ENCODE measurements around the gene CACNA2D2.

CACNA2D2 gene

GRCh38 chr3:50427217-50427616 lies 76.2 kb downstream of the CACNA2D2 start:
- DNase-seq (ENCODE audit: low read depth): no peak

- no peak for DNase-seq (ENCODE audit: low read depth)
Measured at GRCh38 chr3:50425911-50426310, 77.5 kb downstream of the CACNA2D2 start.

- no peak for DNase-seq (ENCODE audit: low read depth)
Measured at GRCh38 chr3:50423543-50423942, 79.9 kb downstream of the CACNA2D2 start.

GRCh38 chr3:50422153-50422552 lies 81.3 kb downstream of the CACNA2D2 start:
- DNase-seq (ENCODE audit: low read depth): no peak

- no peak for DNase-seq (ENCODE audit: low read depth)
Measured at GRCh38 chr3:50419595-50420370, 83.7 kb downstream of the CACNA2D2 start.

GRCh38 chr3:50418850-50419249 lies 84.6 kb downstream of the CACNA2D2 start:
- no peak for DNase-seq (ENCODE audit: low read depth)

- no peak for DNase-seq (ENCODE audit: low read depth)
Measured at GRCh38 chr3:50417637-50418033, 85.8 kb downstream of the CACNA2D2 start.

- no peak for DNase-seq (ENCODE audit: low read depth)
Measured at GRCh38 chr3:50416736-50417636, 86.4 kb downstream of the CACNA2D2 start.

- no peak for DNase-seq (ENCODE audit: low read depth)
Measured at GRCh38 chr3:50415816-50416215, 87.6 kb downstream of the CACNA2D2 start.

GRCh38 chr3:50415061-50415460 lies 88.4 kb downstream of the CACNA2D2 start:
- no peak for DNase-seq (ENCODE audit: low read depth)

- DNase-seq (ENCODE audit: low read depth): no peak
Measured at GRCh38 chr3:50414616-50415015, 88.8 kb downstream of the CACNA2D2 start.

- DNase-seq (ENCODE audit: low read depth): no peak
Measured at GRCh38 chr3:50412231-50412754, 91.1 kb downstream of the CACNA2D2 start.

- no peak for DNase-seq (ENCODE audit: low read depth)
Measured at GRCh38 chr3:50411229-50411628, 92.2 kb downstream of the CACNA2D2 start.

- no peak for DNase-seq (ENCODE audit: low read depth)
Measured at GRCh38 chr3:50410608-50411139, 92.8 kb downstream of the CACNA2D2 start.

GRCh38 chr3:50410185-50410584 lies 93.2 kb downstream of the CACNA2D2 start:
- no peak for DNase-seq (ENCODE audit: low read depth)

GRCh38 chr3:50408443-50408944 lies 94.9 kb downstream of the CACNA2D2 start:
- DNase-seq (ENCODE audit: low read depth): no peak

GRCh38 chr3:50406487-50406886 lies 96.9 kb downstream of the CACNA2D2 start:
- DNase-seq (ENCODE audit: low read depth): no peak

- DNase-seq (ENCODE audit: low read depth): no peak
Measured at GRCh38 chr3:50405249-50405648, 98.2 kb downstream of the CACNA2D2 start.

GRCh38 chr3:50401978-50402595 lies 101.3 kb downstream of the CACNA2D2 start:
- no peak for DNase-seq (ENCODE audit: low read depth)

- DNase-seq (ENCODE audit: low read depth): no peak
Measured at GRCh38 chr3:50396502-50396901, 106.9 kb downstream of the CACNA2D2 start.

- no peak for DNase-seq (ENCODE audit: low read depth)
Measured at GRCh38 chr3:50395070-50395860, 108.2 kb downstream of the CACNA2D2 start.
